Peyer's patch (tissue), 4 donors: ENCODE measurements around the gene IRF3.

Experiments used
- POLR2A ChIP-seq, 2 donors: fragments of 450-650 bp; IDR thresholded peaks; one replicate each; pipeline ENCODE4 v1.5.1; 2017; ENCODE audit warnings: antibody characterized with exemption in 2 of 2, mild to moderate bottlenecking in 2 of 2, moderate library complexity in 2 of 2
- TF ChIP-seq, protein P1 (sequence below), 6 experiments: fragments of 450-650 bp in 4 of 6; fragments of 200-600 bp in 2 of 6; sonication (generic) in 1 of 6; IDR thresholded peaks; one replicate each; pipeline ENCODE4 v1.5.1; 2017 to 2019; ENCODE audit warnings: antibody characterized with exemption in 6 of 6, mild to moderate bottlenecking in 3 of 6, moderate library complexity in 1 of 6

DNA sequence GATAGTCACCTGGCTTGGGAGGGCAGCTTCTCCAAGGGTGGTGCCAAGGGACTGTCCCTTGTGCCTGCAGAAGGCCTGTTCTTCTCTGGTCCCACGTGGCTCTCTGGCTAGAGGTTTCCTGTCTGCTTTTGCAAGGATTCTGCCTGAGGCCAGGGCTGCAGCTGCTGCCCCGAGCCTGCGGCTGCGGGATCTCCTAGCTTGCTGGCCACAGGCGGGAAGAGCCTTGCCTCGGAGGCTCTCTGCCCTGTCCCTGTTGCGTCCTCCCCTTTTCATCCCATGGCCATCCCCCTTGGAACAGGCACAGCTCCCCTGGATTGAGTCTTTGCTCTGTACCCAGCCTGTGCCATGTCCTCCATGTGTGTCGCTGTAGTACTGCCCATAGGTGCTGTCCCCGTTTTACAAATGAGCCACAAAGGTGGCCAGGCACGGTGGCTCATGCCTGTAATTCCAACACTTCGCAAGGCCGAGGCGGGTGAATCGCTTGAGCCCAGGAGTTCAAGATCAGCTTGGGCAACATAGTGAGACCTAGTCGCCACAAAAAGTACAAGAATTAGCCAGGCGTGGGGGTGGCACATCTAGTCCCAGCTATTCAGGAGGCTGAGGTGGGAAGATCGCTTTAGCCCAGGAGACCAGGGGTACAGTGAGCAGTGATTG, 9.1 kb downstream of the IRF3 start:
- TF ChIP-seq, protein P1, sequence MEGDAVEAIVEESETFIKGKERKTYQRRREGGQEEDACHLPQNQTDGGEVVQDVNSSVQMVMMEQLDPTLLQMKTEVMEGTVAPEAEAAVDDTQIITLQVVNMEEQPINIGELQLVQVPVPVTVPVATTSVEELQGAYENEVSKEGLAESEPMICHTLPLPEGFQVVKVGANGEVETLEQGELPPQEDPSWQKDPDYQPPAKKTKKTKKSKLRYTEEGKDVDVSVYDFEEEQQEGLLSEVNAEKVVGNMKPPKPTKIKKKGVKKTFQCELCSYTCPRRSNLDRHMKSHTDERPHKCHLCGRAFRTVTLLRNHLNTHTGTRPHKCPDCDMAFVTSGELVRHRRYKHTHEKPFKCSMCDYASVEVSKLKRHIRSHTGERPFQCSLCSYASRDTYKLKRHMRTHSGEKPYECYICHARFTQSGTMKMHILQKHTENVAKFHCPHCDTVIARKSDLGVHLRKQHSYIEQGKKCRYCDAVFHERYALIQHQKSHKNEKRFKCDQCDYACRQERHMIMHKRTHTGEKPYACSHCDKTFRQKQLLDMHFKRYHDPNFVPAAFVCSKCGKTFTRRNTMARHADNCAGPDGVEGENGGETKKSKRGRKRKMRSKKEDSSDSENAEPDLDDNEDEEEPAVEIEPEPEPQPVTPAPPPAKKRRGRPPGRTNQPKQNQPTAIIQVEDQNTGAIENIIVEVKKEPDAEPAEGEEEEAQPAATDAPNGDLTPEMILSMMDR (IDR thresholded peaks at IDR 0.05): no peak
- no peak for TF ChIP-seq POLR2A (IDR thresholded peaks at IDR 0.05)
